NCI-H82 (cell line): Measurements from ENCODE around the gene PRELP.

ENCODE experiments used
- DNase-seq: peaks from one replicate; lab custom pipeline; 2025; lab: John Stamatoyannopoulos, UW

The PRELP gene

GRCh38 chr1:203478986-203479385 lies 3.4 kb downstream of the PRELP start:
- peak; percentile 53 for DNase-seq

GRCh38 chr1:203479646-203480045 lies 4.0 kb downstream of the PRELP start:
- DNase-seq, result no peak

GRCh38 chr1:203480084-203480483 lies 4.5 kb downstream of the PRELP start:
- no peak for DNase-seq

GRCh38 chr1:203480525-203481084 lies 5.0 kb downstream of the PRELP start:
- DNase-seq, result peak; percentile 83

- DNase-seq, result no peak
Measured at GRCh38 chr1:203481196-203481595, 5.6 kb downstream of the PRELP start.

GRCh38 chr1:203486618-203487370 lies 11.2 kb downstream of the PRELP start:
- no peak for DNase-seq

- no peak for DNase-seq
Measured at GRCh38 chr1:203488539-203488938, 12.9 kb downstream of the PRELP start.

GRCh38 chr1:203490607-203491006 lies 15.0 kb downstream of the PRELP start:
- no peak for DNase-seq

- peak; percentile 93 for DNase-seq
Measured at GRCh38 chr1:203491664-203492063, 16.1 kb downstream of the PRELP start.

GRCh38 chr1:203492082-203492747 lies 16.6 kb downstream of the PRELP start:
- DNase-seq, result peak; percentile 79

GRCh38 chr1:203492748-203493130 lies 17.1 kb downstream of the PRELP start:
- DNase-seq, result no peak

GRCh38 chr1:203493901-203494300 lies 18.3 kb downstream of the PRELP start, which contains the start of gene OPTC:
Gene OPTC (plus strand): TSS chr1:203494153. CDS start chr1:203496006, 1,853 bp downstream.
- DNase-seq, result no peak

- DNase-seq, result no peak
Measured at GRCh38 chr1:203495845-203496244, 20.2 kb downstream of the PRELP start.

GRCh38 chr1:203497269-203497777 lies 21.7 kb downstream of the PRELP start:
- DNase-seq, result peak; percentile 67

GRCh38 chr1:203499643-203500278 lies 24.2 kb downstream of the PRELP start:
- no peak for DNase-seq

- DNase-seq, result no peak
Measured at GRCh38 chr1:203500279-203500678, 24.7 kb downstream of the PRELP start.

GRCh38 chr1:203503836-203504235 lies 28.2 kb downstream of the PRELP start:
- no peak for DNase-seq

GRCh38 chr1:203504400-203505250 lies 29.0 kb downstream of the PRELP start:
- DNase-seq, result peak; percentile 95

- peak; percentile 83 for DNase-seq
Measured at GRCh38 chr1:203505526-203506204, 30.1 kb downstream of the PRELP start.

- DNase-seq, result peak; percentile 56
Measured at GRCh38 chr1:203506858-203507626, 31.4 kb downstream of the PRELP start.
